ENCODE data around the gene RIPK4. TPM values are rescaled to one million over a fixed set of nuclear protein-coding genes. Genes with fewer than 3 reads are reported as not detected.

Gene RIPK4
- total and polyA plus RNA-seq, 2 of the 13 experiments (the other 11 are each of a cell fraction or from before 2014, with no cell fraction given): 3.1 to 4.9 TPM

DNA sequence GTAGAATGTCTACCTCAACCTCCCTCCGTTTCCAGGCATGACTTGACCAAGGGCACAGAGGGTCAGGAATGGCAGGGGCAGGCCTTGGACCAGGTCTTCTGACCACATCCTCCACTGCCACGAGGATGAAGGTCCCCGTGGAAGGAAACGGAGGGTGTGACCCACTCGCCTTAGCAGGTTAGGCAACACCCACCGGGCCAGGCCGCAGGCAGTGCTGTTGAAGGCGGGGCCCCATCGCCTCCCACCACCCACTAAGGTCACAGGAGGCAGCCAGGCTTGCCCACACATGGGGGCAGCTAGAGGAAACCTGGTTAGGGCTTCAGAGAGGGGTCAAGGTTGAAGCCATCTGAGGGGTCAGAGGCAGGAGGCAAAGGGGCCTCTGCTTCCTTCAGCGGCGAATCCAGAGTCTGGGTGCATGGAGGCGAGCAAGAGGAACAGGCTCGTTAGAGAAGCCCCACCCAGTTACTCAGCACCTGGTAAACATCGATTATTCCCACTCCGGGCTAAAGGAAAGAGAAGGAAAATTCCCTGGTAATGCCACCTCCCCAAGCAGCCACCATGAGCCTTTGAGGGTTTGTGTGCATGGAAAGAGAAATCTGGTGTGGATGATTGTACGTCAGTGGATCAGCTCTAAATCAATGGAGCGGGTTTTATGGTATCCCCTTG lies 37.0 kb downstream of the RIPK4 start:
- CTCF ChIA-PET (ENCODE audit: low intra/inter-chr PET ratio, low total read pairs): no interaction called here
- H2AFZ ChIP-seq (ENCODE audit: low read length): no peak overlapping the region
- BruUV-seq (replicated peaks): no TSS peak
- peaks cover 44% of the 10 kb centered on the region for H3K4me1 ChIP-seq (ENCODE audit: insufficient read depth, low read length)
- H4K20me1 ChIP-seq (ENCODE audit: insufficient read depth, low read length): no peaks in the 10 kb centered on the region
- 49% methylated on average over 10 of the region's 17 CpGs for WGBS (ENCODE audit: low lambda C conversion rate)
- no peak for ATAC-seq
- no peak for TF ChIP-seq ZNF589 (CRISPR knock-in tag; conservative IDR thresholded peaks at IDR 0.05)
- TF ChIP-seq TSC22D2 (CRISPR knock-in tag; IDR thresholded peaks at IDR 0.05; ENCODE audit: borderline replicate concordance): no peak
- TF ChIP-seq NFKBIZ (CRISPR knock-in tag; IDR thresholded peaks at IDR 0.05): no peak
- TF ChIP-seq, protein P1, sequence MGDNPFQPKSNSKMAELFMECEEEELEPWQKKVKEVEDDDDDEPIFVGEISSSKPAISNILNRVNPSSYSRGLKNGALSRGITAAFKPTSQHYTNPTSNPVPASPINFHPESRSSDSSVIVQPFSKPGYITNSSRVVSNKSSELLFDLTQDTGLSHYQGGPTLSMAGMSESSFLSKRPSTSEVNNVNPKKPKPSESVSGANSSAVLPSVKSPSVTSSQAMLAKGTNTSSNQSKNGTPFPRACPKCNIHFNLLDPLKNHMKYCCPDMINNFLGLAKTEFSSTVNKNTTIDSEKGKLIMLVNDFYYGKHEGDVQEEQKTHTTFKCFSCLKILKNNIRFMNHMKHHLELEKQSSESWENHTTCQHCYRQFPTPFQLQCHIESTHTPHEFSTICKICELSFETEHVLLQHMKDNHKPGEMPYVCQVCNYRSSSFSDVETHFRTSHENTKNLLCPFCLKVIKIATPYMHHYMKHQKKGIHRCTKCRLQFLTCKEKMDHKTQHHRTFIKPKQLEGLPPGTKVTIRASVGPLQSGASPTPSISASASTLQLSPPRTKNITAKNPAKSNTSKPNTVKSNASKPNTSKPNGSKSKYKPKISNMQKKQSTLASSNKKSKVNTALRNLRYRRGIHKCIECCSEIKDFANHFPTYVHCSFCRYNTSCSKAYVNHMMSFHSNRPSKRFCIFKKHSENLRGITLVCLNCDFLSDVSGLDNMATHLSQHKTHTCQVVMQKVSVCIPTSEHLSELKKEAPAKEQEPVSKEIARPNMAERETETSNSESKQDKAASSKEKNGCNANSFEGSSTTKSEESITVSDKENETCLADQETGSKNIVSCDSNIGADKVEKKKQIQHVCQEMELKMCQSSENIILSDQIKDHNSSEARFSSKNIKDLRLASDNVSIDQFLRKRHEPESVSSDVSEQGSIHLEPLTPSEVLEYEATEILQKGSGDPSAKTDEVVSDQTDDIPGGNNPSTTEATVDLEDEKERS (CRISPR knock-in tag; IDR thresholded peaks at IDR 0.05): no peak
- TF ChIP-seq, protein P2, sequence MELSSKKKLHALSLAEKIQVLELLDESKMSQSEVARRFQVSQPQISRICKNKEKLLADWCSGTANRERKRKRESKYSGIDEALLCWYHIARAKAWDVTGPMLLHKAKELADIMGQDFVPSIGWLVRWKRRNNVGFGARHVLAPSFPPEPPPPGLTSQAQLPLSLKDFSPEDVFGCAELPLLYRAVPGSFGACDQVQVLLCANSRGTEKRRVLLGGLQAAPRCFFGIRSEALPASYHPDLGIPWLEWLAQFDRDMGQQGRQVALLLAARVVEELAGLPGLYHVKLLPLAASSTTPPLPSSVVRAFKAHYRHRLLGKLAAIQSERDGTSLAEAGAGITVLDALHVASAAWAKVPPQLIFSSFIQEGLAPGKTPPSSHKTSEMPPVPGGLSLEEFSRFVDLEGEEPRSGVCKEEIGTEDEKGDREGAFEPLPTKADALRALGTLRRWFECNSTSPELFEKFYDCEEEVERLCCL (CRISPR knock-in tag; IDR thresholded peaks at IDR 0.05; ENCODE audit: borderline replicate concordance): no peak
- no peak for TF ChIP-seq NR3C1 (CRISPR knock-in tag; IDR thresholded peaks at IDR 0.05)
- TF ChIP-seq ZSCAN30 (CRISPR knock-in tag; IDR thresholded peaks at IDR 0.05): no peak
- no peak for TF ChIP-seq SP4 (CRISPR knock-in tag; IDR thresholded peaks at IDR 0.05)
- no peak for TF ChIP-seq POLR2AphosphoS5 (IDR thresholded peaks at IDR 0.05; ENCODE audit: low read depth, low read length)
- TF ChIP-seq SRSF1 (optimal IDR thresholded peaks at IDR 0.05; ENCODE audit: low read depth, low read length): no peak
- no peak overlapping the region for H3K27ac ChIP-seq (ENCODE audit: extremely low read length, insufficient read depth, low read length)
- no peak overlapping the region for H3K4me3 ChIP-seq (replicated peaks in 1 of 3; ENCODE audit: insufficient read depth in 1 of 3, low read depth in 2 of 3, low read length in 3 of 3)
- intact Hi-C loops (cut with micrococcal nuclease; ENCODE audit: unreplicated experiment) (no loop called here), in situ Hi-C loops (cut with HindIII; ENCODE audit: extremely low pct_ligation_motif_present, low pct_unique_long_range_greater_than_20kb) (no loop called here)
- peaks cover 2 to 10% of the 10 kb centered on the region in 2 experiments; a peak in 2 of 5 replicates for H3K27me3 ChIP-seq (ENCODE audit: control insufficient read depth in 1 of 2, insufficient read depth in 2 of 2, low read length in 2 of 2)
- no peak overlapping the region for H3K9ac ChIP-seq (ENCODE audit: insufficient read depth, low read depth, low read length)
- FAIRE-seq: no peak
- no peaks in the 10 kb centered on the region for H3K36me3 ChIP-seq (replicated peaks in 1 of 2; ENCODE audit: control insufficient read depth in 1 of 2, insufficient read depth in 2 of 2, low read length in 2 of 2)
- H3K4me2 ChIP-seq (ENCODE audit: low read depth, low read length): no peak overlapping the region
- POLR2A ChIA-PET: interaction anchor here (2.0 kb wide), 1 partner anchor 14 kb away, joined by 7 read pairs; no protein-coding TSS in a partner anchor
- no peak for DNase-seq (ENCODE audit: low spot score)
- no peaks in the 10 kb centered on the region for H3K79me2 ChIP-seq (ENCODE audit: insufficient read depth, low read length)
- no peaks in the 10 kb centered on the region for H3K9me3 ChIP-seq (ENCODE audit: low read length)
